HEK293 (cell line): ENCODE data around the gene TMEM181.
A peak's percentile ranks its signal among the peaks of the same experiment; 100 is the strongest.

Experiments used
- ATF2 ChIP-seq: fragments of 450-650 bp; formaldehyde crosslinking; IDR thresholded peaks from 2 replicates; pipeline ENCODE4 v1.5.1; 2016; ENCODE audit warnings: missing biosample characterization, missing genetic modification characterization, low read depth
- FEZF1 ChIP-seq: fragments of 450-650 bp; formaldehyde crosslinking; IDR thresholded peaks from 2 replicates; pipeline ENCODE4 v1.5.1; 2016; ENCODE audit warnings: missing biosample characterization, missing genetic modification characterization
- GLIS1 ChIP-seq: fragments of 450-650 bp; formaldehyde crosslinking; IDR thresholded peaks from 2 replicates; pipeline ENCODE4 v1.5.1; 2016; ENCODE audit warnings: missing biosample characterization, missing genetic modification characterization
- KLF7 ChIP-seq: fragments of 450-650 bp; formaldehyde crosslinking; IDR thresholded peaks from 2 replicates; pipeline ENCODE4 v1.5.1; 2016; ENCODE audit warnings: missing biosample characterization, missing genetic modification characterization, borderline replicate concordance
- MEIS1 ChIP-seq: sonication (generic); formaldehyde crosslinking; IDR thresholded peaks from 2 replicates; pipeline ENCODE4 v1.8.1; 2022; ENCODE audit warnings: missing genetic modification reagents, mild to moderate bottlenecking, borderline replicate concordance
- MZF1 ChIP-seq: fragments of 450-650 bp; formaldehyde crosslinking; IDR thresholded peaks from 2 replicates; pipeline ENCODE4 v1.5.1; 2017; ENCODE audit warnings: missing biosample characterization, missing genetic modification characterization, borderline replicate concordance
- PATZ1 ChIP-seq: fragments of 450-650 bp; formaldehyde crosslinking; IDR thresholded peaks from 2 replicates; pipeline ENCODE4 v1.5.1; 2016; ENCODE audit warnings: missing biosample characterization, missing genetic modification characterization
- REST ChIP-seq: fragments of 450-650 bp; formaldehyde crosslinking; IDR thresholded peaks from 2 replicates; pipeline ENCODE4 v1.5.1; 2016; ENCODE audit warnings: missing biosample characterization, missing genetic modification characterization
- SCRT2 ChIP-seq: fragments of 450-650 bp; formaldehyde crosslinking; IDR thresholded peaks from 2 replicates; pipeline ENCODE4 v1.5.1; 2016; ENCODE audit warnings: missing biosample characterization, missing genetic modification characterization
- SETDB1 ChIP-seq: IDR thresholded peaks from one replicate; pipeline ENCODE4 v1.6.1; 2017; ENCODE audit warnings: mild to moderate bottlenecking, low read length, moderate library complexity, mixed read lengths; ENCODE audit not compliant: insufficient read length
- ZBTB17 ChIP-seq: fragments of 450-650 bp; formaldehyde crosslinking; IDR thresholded peaks from 2 replicates; pipeline ENCODE4 v1.5.1; 2016; ENCODE audit warnings: missing biosample characterization, missing genetic modification characterization
- ZBTB8A ChIP-seq: fragments of 450-650 bp; formaldehyde crosslinking; IDR thresholded peaks from 2 replicates; pipeline ENCODE4 v1.5.1; 2016; ENCODE audit warnings: missing biosample characterization, missing genetic modification characterization
- ZFHX2 ChIP-seq: fragments of 450-650 bp; formaldehyde crosslinking; conservative IDR thresholded peaks from 2 replicates; pipeline ENCODE4 v1.5.1; 2016; ENCODE audit warnings: missing biosample characterization, missing genetic modification characterization
- ZNF140 ChIP-seq: fragments of 450-650 bp; formaldehyde crosslinking; IDR thresholded peaks from 2 replicates; pipeline ENCODE4 v1.5.1; 2016; ENCODE audit warnings: missing biosample characterization, missing genetic modification characterization
- ZNF184 ChIP-seq: fragments of 450-650 bp; IDR thresholded peaks from 2 replicates; pipeline ENCODE4 v1.5.1; 2018; ENCODE audit warnings: missing biosample characterization, mild to moderate bottlenecking, missing genetic modification characterization
- ZNF211 ChIP-seq: fragments of 450-650 bp; formaldehyde crosslinking; IDR thresholded peaks from 2 replicates; pipeline ENCODE4 v1.5.1; 2016; ENCODE audit warnings: low read depth, missing biosample characterization, missing genetic modification characterization
- ZNF37A ChIP-seq: fragments of 450-650 bp; IDR thresholded peaks from 2 replicates; pipeline ENCODE4 v1.5.1; 2018; ENCODE audit warnings: missing biosample characterization, missing genetic modification characterization
- ZNF433 ChIP-seq: fragments of 450-650 bp; formaldehyde crosslinking; IDR thresholded peaks from 2 replicates; pipeline ENCODE4 v1.5.1; 2016; ENCODE audit warnings: missing biosample characterization, missing genetic modification characterization, low read depth
- ZNF544 ChIP-seq: fragments of 450-650 bp; formaldehyde crosslinking; IDR thresholded peaks from 2 replicates; pipeline ENCODE4 v1.5.0; 2017; ENCODE audit warnings: missing biosample characterization, missing genetic modification characterization
- ZNF596 ChIP-seq: fragments of 450-650 bp; IDR thresholded peaks from 2 replicates; pipeline ENCODE4 v1.5.0; 2018; ENCODE audit warnings: missing biosample characterization, mild to moderate bottlenecking, missing genetic modification characterization, moderate library complexity
- ZNF610 ChIP-seq: fragments of 450-650 bp; formaldehyde crosslinking; IDR thresholded peaks from 2 replicates; pipeline ENCODE4 v1.5.1; 2016; ENCODE audit warnings: missing biosample characterization, missing genetic modification characterization, borderline replicate concordance
- ZNF626 ChIP-seq: fragments of 450-650 bp; sonication (Bioruptor Pico); formaldehyde crosslinking; IDR thresholded peaks from 2 replicates; pipeline ENCODE4 v1.5.1; 2018; ENCODE audit warnings: missing biosample characterization, missing genetic modification characterization, inconsistent platforms
- ZNF660 ChIP-seq: fragments of 450-650 bp; IDR thresholded peaks from 2 replicates; pipeline ENCODE4 v1.5.1; 2018; ENCODE audit warnings: missing biosample characterization, mild to moderate bottlenecking, missing genetic modification characterization
- ZSCAN16 ChIP-seq: fragments of 450-650 bp; formaldehyde crosslinking; IDR thresholded peaks from 2 replicates; pipeline ENCODE4 v1.5.1; 2016; ENCODE audit warnings: missing biosample characterization, missing genetic modification characterization
- TF ChIP-seq, protein P1 (sequence below): fragments of 450-650 bp; formaldehyde crosslinking; IDR thresholded peaks from 2 replicates; pipeline ENCODE4 v1.5.1; 2016; ENCODE audit warnings: missing biosample characterization, missing genetic modification characterization, borderline replicate concordance

TMEM181 gene

DNA sequence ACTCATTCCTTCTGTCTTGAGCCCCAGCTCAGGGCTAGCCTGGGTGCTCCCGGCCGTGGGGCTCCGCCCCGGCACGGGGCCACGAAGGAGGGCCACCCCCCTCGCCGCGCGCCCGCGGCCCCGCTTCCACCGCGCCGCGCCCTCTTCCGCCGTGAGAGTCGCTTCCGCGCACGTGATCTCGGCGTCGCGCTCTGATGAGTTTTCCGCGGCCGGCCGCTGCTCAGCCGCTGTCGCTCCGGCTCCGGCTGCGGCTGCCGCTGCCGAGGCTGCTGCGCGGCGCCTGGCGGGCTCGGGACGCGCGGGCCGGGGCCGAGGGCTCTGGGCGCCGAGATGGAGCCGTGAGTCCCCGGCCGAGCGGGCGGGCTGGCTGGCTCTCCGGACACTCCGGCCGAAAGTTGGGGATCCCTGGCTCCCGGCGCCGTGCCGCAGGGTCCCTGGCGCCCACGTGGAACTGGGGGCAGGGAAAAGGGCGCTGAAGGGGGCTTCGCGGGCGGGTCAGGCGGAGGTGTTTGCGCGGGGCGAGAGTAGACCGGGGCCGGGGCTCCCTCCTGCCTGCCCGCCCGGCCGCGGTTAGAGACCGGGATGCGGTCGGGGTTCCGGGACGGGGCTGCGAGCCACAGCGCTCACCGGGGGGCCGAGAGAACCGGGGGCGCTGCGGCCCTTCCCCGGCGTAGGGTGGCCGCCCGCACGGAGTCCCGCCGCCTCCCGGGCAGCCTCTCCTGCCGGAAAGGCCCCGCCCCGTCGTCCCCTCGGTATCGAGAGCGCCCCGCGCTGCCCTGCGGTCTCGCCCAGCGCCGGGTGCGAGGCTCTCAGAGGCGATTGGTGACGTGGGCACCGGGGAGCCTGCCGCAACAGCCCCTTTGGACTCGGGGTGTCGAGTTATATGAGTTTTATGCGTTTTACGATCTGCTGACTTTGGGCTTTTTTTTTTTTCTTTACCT lies at the start of gene TMEM181 (continued):
- no peak; the same call in 1 of the 2 replicates for TF ChIP-seq ZBTB17 (tag by site-specific recombination)
- TF ChIP-seq, protein P1, sequence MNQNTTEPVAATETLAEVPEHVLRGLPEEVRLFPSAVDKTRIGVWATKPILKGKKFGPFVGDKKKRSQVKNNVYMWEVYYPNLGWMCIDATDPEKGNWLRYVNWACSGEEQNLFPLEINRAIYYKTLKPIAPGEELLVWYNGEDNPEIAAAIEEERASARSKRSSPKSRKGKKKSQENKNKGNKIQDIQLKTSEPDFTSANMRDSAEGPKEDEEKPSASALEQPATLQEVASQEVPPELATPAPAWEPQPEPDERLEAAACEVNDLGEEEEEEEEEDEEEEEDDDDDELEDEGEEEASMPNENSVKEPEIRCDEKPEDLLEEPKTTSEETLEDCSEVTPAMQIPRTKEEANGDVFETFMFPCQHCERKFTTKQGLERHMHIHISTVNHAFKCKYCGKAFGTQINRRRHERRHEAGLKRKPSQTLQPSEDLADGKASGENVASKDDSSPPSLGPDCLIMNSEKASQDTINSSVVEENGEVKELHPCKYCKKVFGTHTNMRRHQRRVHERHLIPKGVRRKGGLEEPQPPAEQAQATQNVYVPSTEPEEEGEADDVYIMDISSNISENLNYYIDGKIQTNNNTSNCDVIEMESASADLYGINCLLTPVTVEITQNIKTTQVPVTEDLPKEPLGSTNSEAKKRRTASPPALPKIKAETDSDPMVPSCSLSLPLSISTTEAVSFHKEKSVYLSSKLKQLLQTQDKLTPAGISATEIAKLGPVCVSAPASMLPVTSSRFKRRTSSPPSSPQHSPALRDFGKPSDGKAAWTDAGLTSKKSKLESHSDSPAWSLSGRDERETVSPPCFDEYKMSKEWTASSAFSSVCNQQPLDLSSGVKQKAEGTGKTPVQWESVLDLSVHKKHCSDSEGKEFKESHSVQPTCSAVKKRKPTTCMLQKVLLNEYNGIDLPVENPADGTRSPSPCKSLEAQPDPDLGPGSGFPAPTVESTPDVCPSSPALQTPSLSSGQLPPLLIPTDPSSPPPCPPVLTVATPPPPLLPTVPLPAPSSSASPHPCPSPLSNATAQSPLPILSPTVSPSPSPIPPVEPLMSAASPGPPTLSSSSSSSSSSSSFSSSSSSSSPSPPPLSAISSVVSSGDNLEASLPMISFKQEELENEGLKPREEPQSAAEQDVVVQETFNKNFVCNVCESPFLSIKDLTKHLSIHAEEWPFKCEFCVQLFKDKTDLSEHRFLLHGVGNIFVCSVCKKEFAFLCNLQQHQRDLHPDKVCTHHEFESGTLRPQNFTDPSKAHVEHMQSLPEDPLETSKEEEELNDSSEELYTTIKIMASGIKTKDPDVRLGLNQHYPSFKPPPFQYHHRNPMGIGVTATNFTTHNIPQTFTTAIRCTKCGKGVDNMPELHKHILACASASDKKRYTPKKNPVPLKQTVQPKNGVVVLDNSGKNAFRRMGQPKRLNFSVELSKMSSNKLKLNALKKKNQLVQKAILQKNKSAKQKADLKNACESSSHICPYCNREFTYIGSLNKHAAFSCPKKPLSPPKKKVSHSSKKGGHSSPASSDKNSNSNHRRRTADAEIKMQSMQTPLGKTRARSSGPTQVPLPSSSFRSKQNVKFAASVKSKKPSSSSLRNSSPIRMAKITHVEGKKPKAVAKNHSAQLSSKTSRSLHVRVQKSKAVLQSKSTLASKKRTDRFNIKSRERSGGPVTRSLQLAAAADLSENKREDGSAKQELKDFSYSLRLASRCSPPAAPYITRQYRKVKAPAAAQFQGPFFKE, result no peak
- no peak for TF ChIP-seq ZNF544 (tag by site-specific recombination)
- TF ChIP-seq GLIS1 (tag by site-specific recombination), result peak; percentile 69
- TF ChIP-seq MEIS1, result peak; percentile 61; the same call in 1 of the 2 replicates
- no peak for TF ChIP-seq ZNF140 (tag by site-specific recombination)
- 0 out of 2 replicates have a peak, but pooled peaks have one; percentile 7 for TF ChIP-seq ZNF596 (tag by site-specific recombination)
- TF ChIP-seq SETDB1, result no peak
- TF ChIP-seq ZBTB8A (tag by site-specific recombination), result peak; percentile 96
- TF ChIP-seq ZFHX2 (tag by site-specific recombination), result peak; percentile 68
- TF ChIP-seq ZNF37A, result peak; percentile 36; the same call in 1 of the 2 replicates
- no peak for TF ChIP-seq ZNF610 (tag by site-specific recombination)
- TF ChIP-seq ZNF211, result no peak
- TF ChIP-seq PATZ1 (tag by site-specific recombination), result peak; percentile 29; the same call in 1 of the 2 replicates
- TF ChIP-seq ZSCAN16, result no peak
- TF ChIP-seq ATF2 (tag by site-specific recombination), result no peak
- no peak for TF ChIP-seq REST
- TF ChIP-seq MZF1, result no peak; the same call in 1 of the 2 replicates
- TF ChIP-seq FEZF1 (tag by site-specific recombination), result no peak
- TF ChIP-seq ZNF433 (tag by site-specific recombination), result no peak
- no peak for TF ChIP-seq SCRT2 (tag by site-specific recombination)
- peak; percentile 83; the same call in 1 of the 2 replicates for TF ChIP-seq ZNF660
- TF ChIP-seq ZNF626 (tag by site-specific recombination), result no peak
- 0 out of 2 replicates have a peak, but pooled peaks have one; percentile 32 for TF ChIP-seq KLF7 (tag by site-specific recombination)
- peak; percentile 38; the same call in 1 of the 2 replicates for TF ChIP-seq ZNF184 (tag by site-specific recombination)
